ENCODE results near the gene ANXA3.

GRCh38 chr4:78627046-78627965 lies 75.7 kb downstream of the ANXA3 start:
- TF ChIP-seq CTCF (IDR thresholded peaks at IDR 0.05): no peak
- TF ChIP-seq POLR2A (IDR thresholded peaks at IDR 0.05): no peak

Data from adrenal gland (tissue), 5 donors.